Measurements from ENCODE around the gene LZTS3.
"Not testable (repeated sequence)": the region's sequence is repeated elsewhere in the genome, so short reads cannot be mapped to it uniquely, and the experiment has no call there.

The LZTS3 gene

DNA sequence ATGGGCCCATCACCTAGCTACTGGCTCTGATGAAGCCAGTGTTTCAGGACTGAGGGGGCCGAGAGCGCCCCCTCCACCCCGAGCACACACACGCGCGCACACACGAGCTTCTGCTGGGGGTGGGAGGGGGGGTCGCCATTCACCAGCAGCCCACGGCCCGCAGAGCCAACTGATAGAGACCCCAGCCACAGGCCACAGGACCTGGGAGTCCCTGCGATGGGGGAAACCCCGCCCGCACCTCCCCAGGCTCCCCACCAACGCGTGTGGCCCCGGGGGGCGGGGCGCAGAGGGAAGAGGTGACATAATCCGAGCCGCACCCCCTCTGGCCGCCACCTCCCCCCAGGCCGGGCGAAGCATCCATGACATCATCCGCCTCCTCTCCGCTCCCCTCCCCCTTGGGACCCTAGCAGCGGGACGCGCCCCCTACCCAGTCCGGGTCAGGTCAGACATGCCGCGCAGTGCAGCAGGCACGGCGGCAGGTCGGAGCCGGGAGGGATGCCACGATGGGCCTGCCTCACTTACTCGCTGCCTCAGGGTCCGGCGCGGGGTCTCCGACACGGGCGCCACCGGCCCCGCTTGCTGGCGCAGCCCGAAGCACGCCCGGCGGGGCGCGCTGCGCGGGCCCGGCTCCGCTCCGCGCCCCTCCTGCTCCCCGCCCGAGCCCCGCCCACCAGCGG is at the start of gene LZTS3:
TSS of gene LZTS3 (minus strand) at position 617 of the 677 bp plus-strand sequence. CDS start 6,386 bp downstream, outside the sequence.
- DNase-seq = peak; percentile 77

DNA sequence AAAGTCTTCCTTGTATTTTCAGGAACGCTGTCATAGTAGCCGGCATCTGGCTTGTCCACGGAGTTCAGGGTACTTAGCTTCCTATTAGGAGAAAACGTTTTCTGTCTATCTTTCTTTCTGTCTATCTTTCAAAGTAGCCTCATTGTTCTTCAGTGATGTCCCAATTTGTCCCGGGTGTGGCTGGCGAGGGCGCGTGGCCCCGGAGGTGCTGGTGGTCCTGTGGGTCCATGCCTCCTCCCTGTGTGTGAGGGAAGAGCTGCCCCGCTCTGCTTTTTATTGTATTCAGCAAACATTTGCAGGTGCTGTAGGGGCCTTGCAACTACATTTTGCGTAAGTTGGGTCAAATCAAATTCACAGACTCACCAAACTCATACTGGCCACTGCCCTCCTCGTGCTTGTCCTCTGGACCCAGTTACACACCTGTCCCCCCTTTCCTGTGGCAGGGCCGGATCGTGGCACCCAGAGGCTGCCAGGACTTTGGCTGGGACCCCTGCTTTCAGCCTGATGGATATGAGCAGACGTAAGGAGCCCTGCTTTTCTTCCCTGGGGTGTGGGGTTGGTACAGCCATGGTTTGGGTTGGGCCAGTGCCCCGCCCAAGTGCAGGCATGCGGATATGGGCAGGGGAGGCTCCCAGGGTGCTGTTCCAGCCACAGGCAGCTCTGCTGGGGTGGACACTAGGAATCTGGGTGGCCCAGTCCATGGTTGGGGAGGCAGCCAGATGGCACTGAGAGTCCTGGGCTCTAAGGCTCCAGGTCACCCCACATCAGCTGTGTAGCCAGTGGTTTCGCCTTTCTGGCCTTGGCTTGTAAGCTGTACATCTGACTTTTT is 48.3 kb upstream of the LZTS3 start:
- no peak for DNase-seq

DNA sequence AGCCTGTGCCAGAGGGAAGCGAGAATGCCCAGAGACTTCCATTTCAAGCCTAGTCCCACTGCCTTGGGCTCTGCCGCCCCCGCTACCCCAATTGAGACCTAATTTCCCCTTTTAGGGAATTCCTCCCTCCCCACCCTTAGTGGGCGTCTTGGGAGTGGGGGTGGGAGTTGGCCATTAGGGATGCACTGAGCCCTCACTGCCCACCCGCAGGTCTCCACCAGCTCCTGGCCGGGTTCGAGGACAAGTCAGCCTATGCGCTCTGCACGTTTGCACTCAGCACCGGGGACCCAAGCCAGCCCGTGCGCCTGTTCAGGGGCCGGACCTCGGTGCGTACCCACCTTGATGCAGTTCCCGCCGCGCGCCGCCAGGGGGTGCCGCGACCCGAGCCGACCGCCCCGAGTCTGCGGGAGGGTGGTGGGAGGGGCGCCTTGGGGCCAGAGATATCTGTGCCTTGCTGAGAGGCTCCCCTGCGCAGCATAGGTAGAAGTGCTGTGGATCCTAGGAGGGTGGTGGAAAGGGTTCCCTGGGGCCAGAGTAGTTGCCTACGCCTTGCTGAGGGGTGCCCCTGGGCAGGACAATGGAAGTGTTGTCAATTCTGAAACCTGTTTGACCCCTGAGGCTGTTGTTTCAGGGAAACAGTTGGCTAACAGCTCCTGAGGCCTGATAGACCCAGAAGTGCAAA is 45.1 kb upstream of the LZTS3 start:
- DNase-seq = peak; percentile 88

DNA sequence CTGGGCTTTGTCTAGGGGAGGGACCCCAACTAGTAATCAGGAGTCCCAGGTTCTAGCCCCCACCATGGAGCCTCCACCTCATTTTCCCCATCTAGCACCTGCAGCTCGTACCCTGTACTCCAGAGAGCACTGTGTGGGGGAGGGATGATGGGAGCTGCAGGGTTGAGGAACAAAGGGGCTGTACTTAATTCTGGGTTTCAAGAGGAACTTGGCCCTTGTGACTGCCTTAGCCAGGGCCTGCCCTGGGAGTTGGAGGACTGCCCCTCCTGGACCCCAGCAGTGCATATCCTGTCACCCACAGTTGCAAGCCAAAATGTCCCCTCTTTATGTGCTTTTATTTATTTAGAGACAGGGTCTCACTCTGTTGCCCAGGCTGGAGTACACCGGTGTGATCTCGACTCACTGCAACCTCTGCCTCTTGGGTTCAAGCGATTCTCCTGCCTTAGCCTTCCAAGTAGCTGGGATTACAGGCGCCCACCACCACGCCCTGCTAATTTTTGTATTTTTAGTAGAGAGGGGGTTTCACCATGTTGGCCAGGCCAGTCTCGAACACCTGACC is 42.1 kb upstream of the LZTS3 start:
- not testable (repeated sequence) for DNase-seq

DNA sequence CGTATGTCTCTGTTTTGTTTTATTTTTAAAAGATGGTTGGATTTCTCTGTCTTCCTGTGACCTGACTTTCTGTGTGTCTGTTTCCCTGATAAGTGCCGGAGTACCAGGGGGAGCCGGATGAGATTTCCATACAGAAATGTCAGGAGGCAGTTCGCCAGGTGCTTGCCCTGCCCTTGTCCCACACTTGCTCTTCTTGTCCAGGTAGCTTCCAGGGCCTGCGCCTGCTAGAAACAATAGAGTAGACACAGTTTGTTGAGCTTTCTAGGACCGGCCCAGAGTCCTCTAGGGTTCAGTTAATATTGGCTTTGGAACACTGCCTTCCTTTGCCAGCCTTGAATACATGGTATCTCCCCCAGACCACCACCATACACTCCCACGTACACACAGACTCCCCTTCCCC is 39.9 kb upstream of the LZTS3 start:
- DNase-seq = no peak

DNA sequence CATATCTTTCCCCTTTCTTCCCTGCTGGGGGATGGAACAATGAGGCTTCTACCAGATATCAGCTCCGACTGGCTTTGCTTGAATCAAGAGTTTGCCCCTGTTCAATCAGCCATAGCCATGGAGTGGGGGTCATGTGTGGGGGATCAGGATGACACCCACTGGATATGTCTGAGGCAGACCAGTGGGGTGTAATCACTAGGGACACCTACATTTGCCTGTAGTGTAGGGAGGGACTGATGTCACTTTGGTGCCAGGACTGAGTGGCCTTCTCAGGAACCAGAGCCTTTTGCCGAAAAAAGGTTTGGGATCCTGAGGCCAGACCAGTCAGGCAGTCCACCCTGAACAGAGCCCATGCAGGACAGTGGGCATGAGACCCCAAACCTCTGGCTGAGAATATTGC is 37.0 kb upstream of the LZTS3 start:
- no peak for DNase-seq

DNA sequence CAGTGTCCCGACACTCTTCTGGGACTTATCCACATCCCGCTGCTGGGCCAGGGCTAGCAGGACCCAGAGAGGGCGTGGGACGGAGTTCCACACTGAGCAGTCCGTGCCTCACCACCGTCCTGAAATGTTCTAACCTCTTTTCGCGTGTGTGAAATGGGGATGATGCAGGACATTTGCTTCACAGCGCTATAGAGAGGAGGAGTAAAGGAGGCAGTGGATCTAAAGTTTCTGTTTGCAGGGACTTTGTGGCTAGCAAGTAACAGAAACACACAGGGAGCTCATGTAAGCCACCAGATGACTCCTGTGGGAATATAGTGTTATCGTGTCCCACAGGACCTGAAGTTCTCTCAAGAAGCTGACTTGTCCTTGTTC is 36.6 kb upstream of the LZTS3 start:
- DNase-seq = no peak

DNA sequence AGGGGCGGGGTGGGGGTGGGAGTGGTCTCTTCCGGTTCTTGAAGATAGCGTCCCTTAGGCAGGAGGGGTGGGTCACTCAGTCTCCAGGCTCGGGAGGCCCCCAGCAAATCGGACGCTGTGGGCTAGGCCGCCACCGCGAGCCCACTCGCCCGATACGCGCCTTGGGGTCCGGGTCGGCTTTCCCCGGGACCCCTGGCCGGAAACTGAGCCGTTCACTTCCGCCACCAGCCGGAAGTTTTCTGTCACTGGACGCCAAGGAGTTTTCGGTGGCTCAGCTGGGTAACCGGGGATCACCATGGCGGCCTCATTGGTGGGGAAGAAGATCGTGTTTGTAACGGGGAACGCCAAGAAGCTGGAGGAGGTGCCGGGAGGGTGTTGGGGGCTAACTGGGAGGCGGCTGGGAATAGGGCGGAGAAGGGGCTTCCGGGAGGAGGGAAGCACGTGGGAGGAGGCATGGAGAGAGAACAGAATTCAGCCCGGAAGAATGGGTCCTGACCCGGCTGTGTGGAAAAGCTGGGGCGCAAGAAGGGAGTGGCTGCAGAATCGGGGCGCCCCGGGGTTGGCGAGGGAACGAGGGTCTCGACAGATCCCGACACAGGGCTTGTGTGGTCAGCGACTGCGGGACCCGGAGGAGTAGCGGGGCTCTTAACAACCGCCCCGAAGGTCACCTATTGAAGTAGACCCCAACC is 36.1 kb upstream of the LZTS3 start, which contains the start of gene ITPA:
TSS of gene ITPA (plus strand) at position 242 of the 689 bp plus-strand sequence. CDS start at position 296, 54 bp downstream.
- peak; percentile 72 for DNase-seq

DNA sequence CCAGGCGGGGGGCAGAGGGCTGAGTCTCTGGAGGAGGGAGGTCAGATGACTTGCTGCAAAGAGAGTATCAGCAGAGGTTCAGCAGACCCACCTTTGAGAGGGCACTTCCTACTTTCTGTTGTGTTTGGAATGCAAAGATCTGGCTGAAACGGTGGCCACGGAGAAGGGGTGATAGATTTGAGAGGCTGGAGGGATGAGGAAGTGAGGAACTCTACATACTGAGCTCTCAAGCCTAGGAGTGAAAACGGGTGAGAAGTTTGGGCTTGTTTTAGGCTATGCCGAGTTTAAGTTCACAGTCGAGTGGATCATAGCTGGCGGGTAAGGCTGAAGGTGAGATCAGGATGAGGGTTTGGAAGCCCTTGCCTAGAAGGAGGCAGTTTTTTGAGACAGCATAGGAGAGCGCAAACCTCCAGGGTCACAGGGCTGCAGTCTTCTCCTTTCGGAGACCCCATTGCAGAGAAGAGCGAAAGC is 35.5 kb upstream of the LZTS3 start:
- DNase-seq = no peak

DNA sequence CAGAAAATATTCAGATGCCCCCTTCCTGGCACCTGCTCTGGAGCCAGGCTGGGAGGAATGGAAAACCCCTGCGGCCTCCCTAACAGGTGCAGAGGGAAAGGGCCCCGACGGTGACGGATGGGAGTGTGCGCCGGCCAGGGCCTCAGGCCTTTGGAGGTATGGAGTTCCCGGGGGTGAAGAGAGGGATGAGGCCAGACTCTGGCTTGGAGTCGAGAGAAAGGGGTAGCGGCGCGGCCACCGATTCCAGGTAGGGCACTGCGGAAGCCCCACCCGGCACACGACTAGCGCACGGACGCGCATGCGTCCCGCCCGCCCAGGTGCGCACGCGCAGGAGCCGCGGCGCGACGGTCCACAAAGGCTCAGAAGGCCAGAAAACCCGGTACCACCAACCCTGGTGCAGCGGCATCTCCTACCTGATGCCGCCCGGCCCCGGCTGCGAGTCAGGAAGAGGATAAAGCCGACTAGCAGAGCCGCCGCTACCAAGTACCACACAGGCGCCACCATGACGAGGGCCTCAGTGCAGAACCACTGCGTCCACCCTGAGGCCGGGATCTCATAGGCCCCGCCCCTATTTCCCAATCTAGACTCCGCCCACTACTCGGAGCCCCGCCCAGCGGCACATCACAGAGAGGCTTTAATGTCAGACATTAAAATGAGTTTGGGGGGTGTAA is 30.9 kb upstream of the LZTS3 start, which contains the start of gene DDRGK1:
TSS of gene DDRGK1 (minus strand) at position 559 of the 671 bp plus-strand sequence. CDS start at position 504, 55 bp downstream.
- peak; percentile 95 for DNase-seq

DNA sequence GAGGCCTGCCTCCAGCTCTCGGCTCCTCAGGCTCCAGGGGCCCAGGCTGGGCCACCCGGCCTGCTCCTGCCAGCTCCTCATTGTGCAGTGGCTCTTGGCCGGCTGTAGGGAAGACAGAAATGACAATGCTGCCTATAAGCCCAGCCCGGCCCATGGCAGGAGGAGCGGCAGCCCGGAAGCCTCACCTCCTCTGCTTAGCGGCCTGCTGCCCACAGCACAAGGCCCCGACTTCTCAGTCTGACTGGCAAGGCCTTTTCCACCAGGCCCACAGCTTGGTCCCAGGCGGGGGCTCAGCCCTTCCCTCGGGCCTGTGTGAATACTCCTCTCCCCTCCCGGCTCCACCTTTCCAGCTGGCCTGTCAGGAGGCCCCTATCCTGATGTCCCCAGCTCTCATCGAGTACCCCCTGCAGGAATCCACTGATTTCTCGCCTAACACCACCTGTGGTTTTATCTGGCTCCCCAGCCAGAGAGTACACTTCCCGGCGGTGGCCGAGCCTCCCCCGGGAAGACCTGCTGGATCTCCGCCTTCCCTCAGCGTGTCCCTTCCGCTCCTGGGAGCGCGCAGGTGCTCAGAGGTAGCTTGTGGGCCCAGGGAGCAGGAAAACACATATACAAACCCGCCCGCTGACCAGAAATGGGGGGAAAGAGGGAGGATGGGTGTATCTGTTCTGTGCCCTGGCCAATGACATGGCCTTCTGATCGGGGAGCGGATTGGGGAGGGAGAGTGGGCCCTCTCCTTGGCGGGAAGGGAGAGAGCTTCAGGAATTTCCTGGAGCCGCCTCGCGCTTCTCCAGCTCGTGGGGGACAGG is 30.2 kb upstream of the LZTS3 start:
- peak; percentile 56 for DNase-seq

DNA sequence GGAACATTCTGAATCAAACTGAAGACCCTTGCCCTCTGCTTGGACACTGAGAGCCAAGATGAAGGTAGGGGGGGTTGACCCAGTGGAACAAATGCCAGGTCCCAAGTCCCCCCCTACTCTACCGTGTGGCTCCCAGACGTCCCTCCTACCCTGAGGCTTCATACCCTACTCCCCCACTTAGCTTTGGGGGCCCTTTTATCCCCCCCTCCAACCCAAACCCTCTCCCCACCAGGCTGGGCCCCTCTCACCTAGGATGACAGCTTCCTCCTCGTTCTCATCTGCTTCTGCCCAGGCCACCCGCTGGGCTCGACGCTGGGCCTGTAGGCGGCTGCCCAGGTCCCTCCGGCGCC is 29.6 kb upstream of the LZTS3 start:
- no peak for DNase-seq

DNA sequence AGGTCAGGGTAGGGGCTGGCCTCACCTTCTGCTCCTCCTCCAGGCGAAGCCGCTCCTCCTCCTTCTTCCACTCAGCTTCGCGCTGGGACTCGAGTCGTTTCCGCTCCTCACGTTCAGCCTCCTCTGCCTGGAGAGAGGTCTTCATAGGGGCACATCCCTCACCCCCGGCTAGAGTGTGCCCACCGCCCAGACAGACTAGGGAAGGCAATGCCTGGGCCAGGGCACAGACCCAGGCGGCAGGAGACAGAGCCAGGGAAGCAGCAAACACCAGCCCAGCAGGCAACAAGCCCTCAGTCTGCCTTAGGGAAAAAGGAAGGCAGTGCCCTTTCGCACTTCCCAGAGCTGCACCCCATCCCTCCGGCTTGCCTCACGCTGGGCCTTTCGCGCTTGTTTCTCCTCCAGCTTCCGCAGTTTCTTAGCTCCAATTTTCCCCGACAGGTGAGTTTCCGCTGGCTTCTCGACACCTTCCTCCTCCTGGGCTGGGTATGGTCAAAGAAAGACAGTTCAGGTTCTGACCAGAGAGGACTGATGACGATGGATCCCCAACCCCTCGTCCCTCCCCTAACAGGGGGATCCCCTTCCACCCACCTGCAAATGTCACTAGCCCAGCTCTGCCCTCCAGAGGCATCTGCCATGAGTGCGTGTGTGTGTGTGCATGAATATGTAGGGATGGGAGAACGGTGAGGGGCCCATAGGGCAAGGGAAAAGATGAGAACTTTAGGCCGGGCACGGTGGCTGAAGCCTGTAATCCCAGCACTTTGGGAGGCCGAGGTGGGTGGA is 26.8 kb upstream of the LZTS3 start:
- no peak for DNase-seq

DNA sequence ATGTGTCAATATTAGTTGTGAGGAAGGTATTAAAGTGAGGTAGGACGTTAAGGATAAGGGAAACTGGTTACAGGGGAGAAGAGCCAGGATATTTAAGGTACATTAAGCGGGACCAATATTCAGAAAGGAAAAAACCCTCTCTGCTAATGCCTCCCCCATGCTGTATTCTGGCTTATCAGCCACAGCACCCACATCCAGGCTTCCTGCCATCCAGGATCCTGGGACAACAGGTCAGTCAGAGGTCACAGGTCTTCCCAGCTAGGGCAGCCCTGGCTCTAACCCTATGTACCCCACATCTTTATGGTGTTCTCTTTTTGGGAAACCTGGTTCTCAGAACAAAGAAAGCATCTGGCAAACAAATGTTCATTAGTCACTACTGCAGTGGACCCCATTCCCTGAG is 25.9 kb upstream of the LZTS3 start:
- DNase-seq = no peak

DNA sequence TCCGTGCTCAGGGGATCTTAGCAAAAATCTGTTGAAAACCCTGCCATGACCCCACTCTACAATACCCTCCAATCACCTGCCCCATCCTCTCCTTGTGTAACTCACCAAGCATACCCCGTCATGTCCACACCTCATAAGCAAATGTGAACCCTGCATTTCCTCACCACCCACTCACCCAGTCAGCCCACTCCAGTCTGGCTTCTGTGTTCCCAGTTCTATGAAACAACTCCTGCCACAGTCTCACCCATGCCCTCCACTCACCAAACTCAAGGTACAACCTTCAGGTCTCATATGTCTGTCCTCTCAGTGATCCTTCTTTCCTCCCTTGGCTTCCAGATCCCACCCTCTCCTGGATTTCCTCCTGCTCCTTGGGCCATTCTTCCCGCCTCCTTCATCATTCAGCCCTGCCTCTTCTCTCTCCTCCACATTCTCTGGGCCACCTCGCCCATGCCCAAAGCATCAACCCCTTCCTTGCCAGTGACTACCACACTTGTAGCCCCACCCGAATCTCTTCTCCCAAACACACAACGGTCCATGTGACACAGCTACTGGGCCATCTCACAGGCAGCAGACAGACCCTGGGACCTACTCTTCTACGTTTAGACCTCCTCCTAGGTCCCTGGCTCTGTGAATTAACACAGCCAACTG is 22.4 kb upstream of the LZTS3 start:
- DNase-seq = no peak

DNA sequence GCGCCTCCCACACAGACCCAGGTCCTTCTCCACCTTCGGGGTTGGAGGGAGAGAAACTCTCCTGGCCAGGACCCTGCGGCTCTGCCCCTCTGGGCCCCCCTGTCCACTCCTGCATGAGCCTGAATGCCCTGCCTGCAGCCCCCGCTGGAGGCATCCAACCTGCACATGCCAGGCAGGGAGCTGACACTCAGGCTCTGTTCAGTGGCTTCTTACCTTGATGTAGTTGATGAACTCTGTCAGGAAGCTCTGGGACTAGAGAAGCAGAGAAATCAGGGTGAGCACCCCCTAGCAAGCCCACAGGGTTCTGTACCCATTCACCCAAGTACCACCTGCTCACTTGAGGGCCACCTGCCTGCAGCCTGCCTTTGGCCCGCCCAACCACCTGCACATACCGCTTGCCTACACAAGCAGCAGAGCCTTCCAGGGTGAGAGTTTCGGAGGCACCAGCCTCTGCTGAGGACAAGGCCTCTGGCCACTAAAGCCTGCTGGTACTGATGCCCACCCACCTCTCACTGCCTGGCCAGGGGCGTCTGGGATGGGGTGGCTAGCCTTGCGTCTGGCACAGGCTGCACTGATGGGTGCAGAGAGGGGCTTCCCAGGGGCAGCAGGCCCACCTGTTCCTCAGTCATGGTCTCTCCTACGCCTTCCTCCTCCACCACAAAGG is 21.4 kb upstream of the LZTS3 start:
- DNase-seq = no peak

DNA sequence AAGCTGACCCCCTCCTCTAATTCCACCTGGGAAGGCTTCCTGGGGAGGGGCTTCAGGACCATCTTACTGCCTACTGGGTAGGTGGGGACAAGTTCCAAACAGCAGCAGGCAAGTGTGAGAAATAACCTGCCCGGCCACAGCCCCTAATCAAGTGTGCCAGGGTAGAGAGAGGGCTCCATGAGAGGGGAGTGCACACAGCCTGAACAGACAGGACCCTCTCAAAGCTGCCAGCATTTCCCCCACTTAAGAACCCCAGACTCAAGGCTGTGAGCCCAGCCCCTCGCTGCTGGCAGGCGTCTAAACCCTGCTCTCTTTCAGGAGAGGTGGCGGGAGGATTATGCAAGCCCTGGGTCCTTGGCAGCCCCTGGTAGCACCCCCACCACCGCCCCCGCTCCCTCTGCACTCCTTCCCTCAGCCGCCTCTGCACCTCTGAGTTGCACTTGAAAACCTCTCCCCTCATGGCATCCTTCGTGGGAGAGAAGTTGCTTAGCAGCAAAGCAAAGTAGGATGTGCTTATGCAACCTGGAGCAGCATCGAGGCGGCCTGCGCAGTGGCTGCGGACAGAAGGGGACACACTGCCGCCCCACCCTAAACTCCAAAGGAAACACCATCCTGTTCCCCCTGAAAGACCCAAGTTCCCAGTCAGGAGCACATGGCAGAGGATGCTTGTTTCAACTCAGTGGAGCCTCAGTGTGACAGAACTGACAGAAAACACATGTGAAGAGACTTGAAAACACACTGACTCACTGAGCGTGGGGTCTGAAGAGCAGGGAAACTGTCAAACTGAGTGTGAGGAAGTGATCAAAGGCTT is 20.7 kb upstream of the LZTS3 start:
- DNase-seq = peak; percentile 34

Measured in activated CD4-positive, alpha-beta T cell treated with anti-CD3 and anti-CD28 coated beads for 48 hours (primary cell).